GM12878 (cell line): ENCODE results near the gene USP28. TPM values are rescaled to one million over a fixed set of nuclear protein-coding genes. Genes with fewer than 3 reads are reported as not detected.
A peak's percentile ranks its signal among the peaks of the same experiment; 100 is the strongest.

Source experiments
- ATAC-seq: fragments of 200-7000 bp; cut with Tn5 transposase; 3 replicates; pipeline ENCODE4 v1.9.1; 2020; ENCODE audit warnings: mild to moderate bottlenecking, moderate library complexity
- BruUV-seq: library from RNA; stranded (reverse); fragments of 400-500 nt; replicated peaks from 2 replicates; lab custom pipeline; 2021; lab: Mats Ljungman, UMichigan
- CTCF ChIA-PET: fragments of 300-600 bp; sonication (Branson Sonifier 250); formaldehyde crosslinking; extraction: SDS; loops from one replicate; lab custom pipeline; 2021; ENCODE audit warnings: inconsistent platforms; lab: Yijun Ruan, JAX
- POLR2A ChIA-PET: fragments of 350-600 bp; formaldehyde crosslinking; extraction: SDS; loops from one replicate; lab custom pipeline; 2021; ENCODE audit warnings: inconsistent platforms; lab: Charles Lee
- RAD21 ChIA-PET: fragments of 300-600 bp; sonication (Branson Sonifier 250); formaldehyde crosslinking; loops from one replicate; lab custom pipeline; 2023; ENCODE audit warnings: antibody characterized with exemption; ENCODE audit not compliant: unreplicated experiment; lab: Charles Lee
- SMC1A ChIA-PET: fragments of 300-600 bp; sonication (Branson Sonifier 250); formaldehyde crosslinking; loops from one replicate; lab custom pipeline; 2023; ENCODE audit not compliant: unreplicated experiment, uncharacterized antibody; lab: Charles Lee
- DNase-seq: peaks from one replicate; pipeline ENCODE4 v3.0.0-alpha.2; 2011; ENCODE audit warnings: low read depth, low spot score
- FAIRE-seq: peaks from 3 replicates; lab custom pipeline; 2011; peaks lifted over from hg19 to GRCh38; lab: Jason Lieb, UNC
- H2AFZ ChIP-seq: 2 replicates; pipeline ENCODE4 v1.6.0; 2011; ENCODE audit warnings: low read depth, low read length, control low read depth; ENCODE audit not compliant: control insufficient read depth
- H3K27ac ChIP-seq: 2 replicates; pipeline ENCODE4 v1.5.1; 2011; ENCODE audit warnings: control low read depth; ENCODE audit not compliant: control insufficient read depth, insufficient read depth
- H3K27me3 ChIP-seq, 2 experiments: replicated peaks in 1 of 2; 2 replicates each; pipeline versions ENCODE4 v1.6.0 to v1.6.1; 2011; ENCODE audit warnings: low read length in 1 of 2; ENCODE audit not compliant: control insufficient read depth in 2 of 2, insufficient read depth in 2 of 2
- H3K36me3 ChIP-seq, 2 experiments: 2 replicates each; pipeline ENCODE4 v1.5.1; 2011; ENCODE audit warnings: low read length in 1 of 2; ENCODE audit not compliant: control insufficient read depth in 2 of 2, insufficient read depth in 2 of 2
- H3K4me1 ChIP-seq: 2 replicates; pipeline ENCODE4 v1.6.1; 2011; ENCODE audit warnings: mild to moderate bottlenecking, low read length, moderate library complexity, mixed read lengths; ENCODE audit not compliant: control insufficient read depth, insufficient read depth
- H3K4me2 ChIP-seq: 2 replicates; pipeline ENCODE4 v1.6.0; 2011; ENCODE audit warnings: control low read depth; ENCODE audit not compliant: control insufficient read depth, insufficient read depth
- H3K4me3 ChIP-seq: fragments of 200-600 bp; sonication (generic); 2 replicates; pipeline ENCODE4 v1.5.1; 2016
- H3K79me2 ChIP-seq: 2 replicates; pipeline ENCODE4 v1.6.0; 2011; ENCODE audit warnings: low read length; ENCODE audit not compliant: control insufficient read depth, insufficient read depth
- H3K9ac ChIP-seq: 2 replicates; pipeline ENCODE4 v1.8.0; 2011; ENCODE audit warnings: low read length, control low read depth, mixed read lengths; ENCODE audit not compliant: control insufficient read depth, insufficient read depth
- H3K9me3 ChIP-seq: replicated peaks from 3 replicates; pipeline ENCODE4 v1.5.1; 2011; ENCODE audit warnings: mild to moderate bottlenecking, low read length; ENCODE audit not compliant: control insufficient read depth, insufficient read depth
- H4K20me1 ChIP-seq: 2 replicates; pipeline ENCODE4 v1.6.0; 2011; ENCODE audit not compliant: control insufficient read depth, insufficient read depth
- ATF7 ChIP-seq: fragments of 450-650 bp; IDR thresholded peaks from 2 replicates; pipeline ENCODE4 v1.6.1; 2016; ENCODE audit warnings: low read depth, mild to moderate bottlenecking
- BMI1 ChIP-seq: fragments of 450-650 bp; IDR thresholded peaks from 2 replicates; pipeline ENCODE4 v1.6.1; 2016; ENCODE audit warnings: mild to moderate bottlenecking, moderate library complexity, borderline replicate concordance
- CBX5 ChIP-seq: sonication (generic); IDR thresholded peaks from 2 replicates; pipeline ENCODE4 v1.6.1; 2016; ENCODE audit warnings: low read depth, moderate library complexity, mild to moderate bottlenecking, inconsistent platforms
- EED ChIP-seq: sonication (generic); IDR thresholded peaks from 2 replicates; pipeline ENCODE4 v1.6.1; 2016; ENCODE audit warnings: antibody characterized with exemption, low read depth
- POLR2AphosphoS2 ChIP-seq: IDR thresholded peaks from 2 replicates; pipeline ENCODE4 v1.6.1; 2011; ENCODE audit warnings: low read depth, mild to moderate bottlenecking, low read length, improper control_type of control experiment, moderate library complexity
- RFX5 ChIP-seq: IDR thresholded peaks from 2 replicates; pipeline ENCODE4 v1.6.1; 2011; ENCODE audit warnings: low read depth, low read length, improper control_type of control experiment
- SP1 ChIP-seq: IDR thresholded peaks from one replicate; pipeline ENCODE4 v1.6.1; 2011; ENCODE audit warnings: low read depth, low read length
- SRF ChIP-seq, 2 experiments: IDR thresholded peaks; 2 replicates each; pipeline ENCODE4 v1.6.1; 2011; ENCODE audit warnings: low read depth in 2 of 2, low read length in 2 of 2, mild to moderate bottlenecking in 1 of 2, moderate library complexity in 1 of 2
- SUPT20H ChIP-seq: IDR thresholded peaks from 2 replicates; pipeline ENCODE4 v1.6.1; 2011; ENCODE audit warnings: low read depth, mild to moderate bottlenecking, low read length, moderate library complexity, borderline replicate concordance; ENCODE audit not compliant: control insufficient read depth
- ZSCAN29 ChIP-seq: fragments of 450-650 bp; IDR thresholded peaks from 2 replicates; pipeline ENCODE4 v1.6.1; 2017; ENCODE audit warnings: mild to moderate bottlenecking, moderate library complexity
- WGBS: methylation state at CpG from one replicate; pipeline ENCODE4 v1.1.6; 2016; ENCODE audit warnings: low lambda C conversion rate; ENCODE audit not compliant: insufficient replicate concordance, insufficient coverage; ENCODE audit errors: missing lambda C conversion rate; 5-methylcytosine and 5-hydroxymethylcytosine counted together
- in situ Hi-C: fragments of 300-500 bp; cut with MboI; formaldehyde crosslinking; loops from 9 replicates; pipeline ENCODE4 v1.14.3; 2018; ENCODE audit warnings: mixed read lengths
- intact Hi-C: fragments of 100-400 bp; cut with micrococcal nuclease; formaldehyde crosslinking; loops from one replicate; pipeline ENCODE4 v1.14.2; 2022; ENCODE audit not compliant: unreplicated experiment
- polyA plus RNA-seq, 11 experiments: library from polyadenylated mRNA; depleted of rRNA in 4 of 11; unstranded in 6 of 11; stranded (reverse) in 5 of 11; fragments of >200 nt; fragmentation: Nextera tagmentation in 4 of 11; fragmentation: Illumina TruSeq in 1 of 11; extraction: Ambion mirVana in 4 of 11; extraction: Trizol in 1 of 11; gene quantifications; 1 replicate in 1 of 11; 2 replicates in 10 of 11; pipeline versions ENCODE4 v1.2.1 to v1.2.3, GENCODE V29; 2011 to 2016; ENCODE audit warnings: inconsistent platforms in 2 of 11, missing spikeins in 2 of 11, low read depth in 1 of 11
- total RNA-seq, 4 experiments: library from RNA; depleted of rRNA in 3 of 4; stranded (reverse); fragments of >200 nt in 3 of 4; fragmentation: Illumina TruSeq in 1 of 4; extraction: Trizol in 1 of 4; gene quantifications; 2 replicates each; pipeline versions ENCODE4 v1.2.1 to v1.2.3, GENCODE V29; 2013 to 2021
- TF ChIP-seq, protein P1 (sequence below): IDR thresholded peaks from 2 replicates; pipeline ENCODE4 v1.6.1; 2012; ENCODE audit warnings: low read length, inconsistent platforms
- TF ChIP-seq, protein P2 (sequence below): fragments of 450-650 bp; IDR thresholded peaks from 2 replicates; pipeline ENCODE4 v1.6.1; 2017; ENCODE audit warnings: mild to moderate bottlenecking, moderate library complexity

USP28 gene
- total and polyA plus RNA-seq, 10 of the 15 experiments (the other 5 are each of a cell fraction or from before 2014, with no cell fraction given), result 2.8 to 60.4 (median 24.1) TPM

DNA sequence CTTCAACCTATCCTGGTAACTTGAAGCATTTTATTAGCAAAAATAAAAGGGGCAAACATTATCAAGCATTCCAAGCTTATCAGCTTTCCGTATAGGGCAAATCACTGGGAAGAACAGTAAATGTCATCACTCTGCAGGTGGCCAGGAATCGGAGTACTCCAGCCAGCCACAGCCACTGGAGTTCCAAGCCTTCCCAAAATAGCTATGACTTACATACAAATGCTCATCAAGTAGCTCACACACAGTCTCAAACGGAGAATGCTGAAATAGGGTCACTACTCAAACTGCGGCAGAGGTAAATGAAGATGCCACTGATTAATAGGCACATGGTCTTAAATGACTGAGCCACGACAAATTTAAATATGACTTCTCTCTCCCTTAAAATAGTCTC, 2.1 kb downstream of the USP28 start:
- H3K36me3 ChIP-seq, result 0 out of 4 replicates have a peak, but pooled peaks cover 0 to 3% of the 10 kb centered on the region in 2 experiments
- H2AFZ ChIP-seq, result no peak overlapping the region
- no peaks in the 10 kb centered on the region for H3K27me3 ChIP-seq
- no peak for ATAC-seq
- 51% methylated on average over 5 of the region's 5 CpGs for WGBS
- no peak overlapping the region for H3K27ac ChIP-seq
- in situ Hi-C loops, result no loop called here
- no peak for DNase-seq
- no peak for FAIRE-seq
- peak overlapping the region; percentile 43; the same call in 1 of the 2 replicates for H3K4me3 ChIP-seq
- ChIA-PET POLR2A (interaction anchor here (0.7 to 1.1 kb wide), 3 partner anchors 18 to 35 kb away, joined by 3 to 4 read pairs (median 3); no protein-coding TSS in a partner anchor), CTCF (interaction anchor here (1.4 kb wide), 1 partner anchor 100 kb away, joined by 3 read pairs; the partner anchor contains the start of gene ZW10), RAD21 (interaction anchor here (0.7 kb wide), 1 partner anchor 538 kb away, joined by 4 read pairs; no protein-coding TSS in a partner anchor), SMC1A (interaction anchor here (0.8 to 1.1 kb wide), 2 partner anchors 32 to 33 kb away, joined by 3 to 4 read pairs; no protein-coding TSS in a partner anchor)
- no peak overlapping the region for H3K9ac ChIP-seq
- H3K4me2 ChIP-seq, result peak overlapping the region; percentile 69
- intact Hi-C loops, result no loop called here
- peaks cover 20% of the 10 kb centered on the region for H3K79me2 ChIP-seq
- no peaks in the 10 kb centered on the region; the same call in 1 of the 3 replicates for H3K9me3 ChIP-seq
- H3K4me1 ChIP-seq, result peaks cover 20% of the 10 kb centered on the region
- no peaks in the 10 kb centered on the region for H4K20me1 ChIP-seq
- TF ChIP-seq SRF (IDR thresholded peaks at IDR 0.05; ENCODE audit: low read depth in 2 of 2, low read length in 2 of 2) (no peak), BMI1 (no peak), SUPT20H (no peak), CBX5 (no peak)
- BruUV-seq, result no TSS peak

DNA sequence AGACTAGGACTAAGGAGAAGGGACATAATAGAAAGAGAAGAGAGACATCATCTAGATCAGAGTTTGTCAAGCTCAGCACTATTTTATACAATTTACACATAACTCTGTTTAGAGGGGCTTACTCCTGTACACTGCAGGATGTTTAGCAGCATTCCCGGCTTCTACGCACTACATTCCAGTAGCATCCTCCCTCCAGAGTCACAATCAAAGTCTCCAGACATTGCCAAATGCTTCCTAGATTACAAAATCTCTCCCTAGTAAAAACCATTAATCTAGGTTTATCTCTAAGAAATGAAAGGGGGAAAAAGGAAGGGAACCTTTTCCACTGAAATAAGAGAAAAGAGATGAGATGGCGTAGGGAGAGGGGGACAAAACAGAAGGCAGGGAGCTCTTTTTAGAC, 4.0 kb downstream of the USP28 start:
- FAIRE-seq, result no peak
- Histone ChIP-seq H3K9ac (no peak overlapping the region), H3K4me2 (peak overlapping the region; percentile 47), H3K4me3 (no peak overlapping the region), H3K27ac (no peak overlapping the region)
- RAD21 ChIA-PET, result no interaction called here
- no peak for DNase-seq
- TF ChIP-seq, protein P1, sequence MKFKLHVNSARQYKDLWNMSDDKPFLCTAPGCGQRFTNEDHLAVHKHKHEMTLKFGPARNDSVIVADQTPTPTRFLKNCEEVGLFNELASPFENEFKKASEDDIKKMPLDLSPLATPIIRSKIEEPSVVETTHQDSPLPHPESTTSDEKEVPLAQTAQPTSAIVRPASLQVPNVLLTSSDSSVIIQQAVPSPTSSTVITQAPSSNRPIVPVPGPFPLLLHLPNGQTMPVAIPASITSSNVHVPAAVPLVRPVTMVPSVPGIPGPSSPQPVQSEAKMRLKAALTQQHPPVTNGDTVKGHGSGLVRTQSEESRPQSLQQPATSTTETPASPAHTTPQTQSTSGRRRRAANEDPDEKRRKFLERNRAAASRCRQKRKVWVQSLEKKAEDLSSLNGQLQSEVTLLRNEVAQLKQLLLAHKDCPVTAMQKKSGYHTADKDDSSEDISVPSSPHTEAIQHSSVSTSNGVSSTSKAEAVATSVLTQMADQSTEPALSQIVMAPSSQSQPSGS, result no peak
- no peak for TF ChIP-seq POLR2AphosphoS2
- no peak for TF ChIP-seq ATF7
- TF ChIP-seq RFX5, result no peak
- TF ChIP-seq, protein P2, sequence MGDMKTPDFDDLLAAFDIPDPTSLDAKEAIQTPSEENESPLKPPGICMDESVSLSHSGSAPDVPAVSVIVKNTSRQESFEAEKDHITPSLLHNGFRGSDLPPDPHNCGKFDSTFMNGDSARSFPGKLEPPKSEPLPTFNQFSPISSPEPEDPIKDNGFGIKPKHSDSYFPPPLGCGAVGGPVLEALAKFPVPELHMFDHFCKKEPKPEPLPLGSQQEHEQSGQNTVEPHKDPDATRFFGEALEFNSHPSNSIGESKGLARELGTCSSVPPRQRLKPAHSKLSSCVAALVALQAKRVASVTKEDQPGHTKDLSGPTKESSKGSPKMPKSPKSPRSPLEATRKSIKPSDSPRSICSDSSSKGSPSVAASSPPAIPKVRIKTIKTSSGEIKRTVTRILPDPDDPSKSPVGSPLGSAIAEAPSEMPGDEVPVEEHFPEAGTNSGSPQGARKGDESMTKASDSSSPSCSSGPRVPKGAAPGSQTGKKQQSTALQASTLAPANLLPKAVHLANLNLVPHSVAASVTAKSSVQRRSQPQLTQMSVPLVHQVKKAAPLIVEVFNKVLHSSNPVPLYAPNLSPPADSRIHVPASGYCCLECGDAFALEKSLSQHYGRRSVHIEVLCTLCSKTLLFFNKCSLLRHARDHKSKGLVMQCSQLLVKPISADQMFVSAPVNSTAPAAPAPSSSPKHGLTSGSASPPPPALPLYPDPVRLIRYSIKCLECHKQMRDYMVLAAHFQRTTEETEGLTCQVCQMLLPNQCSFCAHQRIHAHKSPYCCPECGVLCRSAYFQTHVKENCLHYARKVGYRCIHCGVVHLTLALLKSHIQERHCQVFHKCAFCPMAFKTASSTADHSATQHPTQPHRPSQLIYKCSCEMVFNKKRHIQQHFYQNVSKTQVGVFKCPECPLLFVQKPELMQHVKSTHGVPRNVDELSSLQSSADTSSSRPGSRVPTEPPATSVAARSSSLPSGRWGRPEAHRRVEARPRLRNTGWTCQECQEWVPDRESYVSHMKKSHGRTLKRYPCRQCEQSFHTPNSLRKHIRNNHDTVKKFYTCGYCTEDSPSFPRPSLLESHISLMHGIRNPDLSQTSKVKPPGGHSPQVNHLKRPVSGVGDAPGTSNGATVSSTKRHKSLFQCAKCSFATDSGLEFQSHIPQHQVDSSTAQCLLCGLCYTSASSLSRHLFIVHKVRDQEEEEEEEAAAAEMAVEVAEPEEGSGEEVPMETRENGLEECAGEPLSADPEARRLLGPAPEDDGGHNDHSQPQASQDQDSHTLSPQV, result no peak
- TF ChIP-seq ZSCAN29, result no peak
- TF ChIP-seq SP1, result no peak
- TF ChIP-seq EED, result no peak
- TF ChIP-seq, all 136 proteins: peak for 0
- Histone ChIP-seq H3K79me2 (peaks cover 20% of the 10 kb centered on the region), H3K4me1 (peaks cover 8% of the 10 kb centered on the region; the same call in 1 of the 2 replicates), H2AFZ (no peak overlapping the region), H3K36me3 (0 out of 4 replicates have a peak, but pooled peaks cover 0 to 3% of the 10 kb centered on the region in 2 experiments), H3K9me3 (no peaks in the 10 kb centered on the region; the same call in 2 of the 3 replicates), H3K27me3 (no peaks in the 10 kb centered on the region), H4K20me1 (no peaks in the 10 kb centered on the region)
- in situ Hi-C loops (no loop called here), intact Hi-C loops (no loop called here)
- ChIA-PET POLR2A (interaction anchor here (1.7 kb wide), 1 partner anchor 30 kb away, joined by 4 read pairs; no protein-coding TSS in a partner anchor), SMC1A (interaction anchor here (1.2 to 1.7 kb wide), 2 partner anchors 12 to 39 kb away, joined by 3 to 5 read pairs; no protein-coding TSS in a partner anchor), CTCF (interaction anchor here (1.1 to 2.2 kb wide), 3 partner anchors 9 to 65 kb away, joined by 3 to 8 read pairs (median 6); no protein-coding TSS in a partner anchor)
- no peak for ATAC-seq
- WGBS, result 96% methylated on average over 3 of the region's 3 CpGs
- no TSS peak for BruUV-seq
